ENCODE data around the gene SHB.

Gene SHB

DNA sequence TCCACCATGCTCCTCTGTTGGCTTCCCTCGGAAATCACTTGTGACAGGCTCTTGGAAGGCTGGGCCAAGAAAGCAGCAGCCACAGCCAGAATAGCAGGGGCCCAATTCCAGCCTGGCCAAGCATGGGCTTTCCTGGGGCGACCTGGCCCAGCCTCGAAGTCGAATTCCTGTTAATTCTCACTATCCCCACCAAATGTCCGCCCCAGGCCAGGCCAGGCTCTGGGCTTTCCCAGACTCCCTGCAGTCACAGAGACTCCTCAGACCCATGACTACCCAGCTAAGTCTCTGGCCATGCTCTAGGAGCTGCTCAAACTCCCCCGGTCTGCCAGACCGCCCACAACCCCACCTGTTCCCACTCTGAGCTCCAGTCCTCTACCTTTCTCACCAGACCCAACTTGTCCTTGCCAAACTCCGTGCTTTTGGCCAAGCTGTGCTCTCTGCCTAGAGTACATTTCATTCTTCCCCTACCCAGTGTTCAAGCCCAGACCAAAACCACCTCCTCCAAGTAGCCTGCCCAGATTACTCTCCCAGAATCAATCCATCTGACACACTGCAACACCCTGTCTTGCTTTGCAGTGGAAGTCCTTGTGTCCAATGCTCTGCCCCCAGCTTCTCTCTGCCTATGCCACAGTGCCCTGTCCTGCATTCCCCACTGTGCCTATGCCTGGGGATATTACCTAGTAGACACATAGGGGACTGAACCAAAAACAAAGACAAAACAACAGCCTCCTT, 26.2 kb downstream of the SHB start:
- Histone ChIP-seq H3K36me3 (ENCODE audit: control insufficient read depth, insufficient read depth, low read length) (no peaks in the 10 kb centered on the region), H3K27me3 (ENCODE audit: control insufficient read depth, insufficient read depth, low read length) (no peaks in the 10 kb centered on the region), H3K4me3 (ENCODE audit: low read length) (no peak overlapping the region), H3K27ac (ENCODE audit: low read depth, low read length) (no peak overlapping the region), H3K4me1 (ENCODE audit: control insufficient read depth, insufficient read depth, low read length) (peaks cover 29% of the 10 kb centered on the region), H3K9ac (ENCODE audit: low read length) (no peak overlapping the region)

GRCh38 chr9:38041564-38042243, 27.3 kb downstream of the SHB start:
- H3K27ac ChIP-seq (ENCODE audit: low read depth, low read length), result no peak overlapping the region
- H3K36me3 ChIP-seq (ENCODE audit: control insufficient read depth, insufficient read depth, low read length), result no peaks in the 10 kb centered on the region
- H3K4me1 ChIP-seq (ENCODE audit: control insufficient read depth, insufficient read depth, low read length), result peaks cover 20% of the 10 kb centered on the region
- no peak overlapping the region for H3K4me3 ChIP-seq (ENCODE audit: low read length)
- H3K27me3 ChIP-seq (ENCODE audit: control insufficient read depth, insufficient read depth, low read length), result no peaks in the 10 kb centered on the region
- no peak overlapping the region for H3K9ac ChIP-seq (ENCODE audit: low read length)

GRCh38 chr9:38039907-38040682, 28.9 kb downstream of the SHB start:
- Histone ChIP-seq H3K27ac (ENCODE audit: low read depth, low read length) (no peak overlapping the region), H3K4me3 (ENCODE audit: low read length) (no peak overlapping the region), H3K36me3 (ENCODE audit: control insufficient read depth, insufficient read depth, low read length) (no peaks in the 10 kb centered on the region), H3K4me1 (ENCODE audit: control insufficient read depth, insufficient read depth, low read length) (peaks cover 20% of the 10 kb centered on the region), H3K9ac (ENCODE audit: low read length) (no peak overlapping the region), H3K27me3 (ENCODE audit: control insufficient read depth, insufficient read depth, low read length) (no peaks in the 10 kb centered on the region)

DNA sequence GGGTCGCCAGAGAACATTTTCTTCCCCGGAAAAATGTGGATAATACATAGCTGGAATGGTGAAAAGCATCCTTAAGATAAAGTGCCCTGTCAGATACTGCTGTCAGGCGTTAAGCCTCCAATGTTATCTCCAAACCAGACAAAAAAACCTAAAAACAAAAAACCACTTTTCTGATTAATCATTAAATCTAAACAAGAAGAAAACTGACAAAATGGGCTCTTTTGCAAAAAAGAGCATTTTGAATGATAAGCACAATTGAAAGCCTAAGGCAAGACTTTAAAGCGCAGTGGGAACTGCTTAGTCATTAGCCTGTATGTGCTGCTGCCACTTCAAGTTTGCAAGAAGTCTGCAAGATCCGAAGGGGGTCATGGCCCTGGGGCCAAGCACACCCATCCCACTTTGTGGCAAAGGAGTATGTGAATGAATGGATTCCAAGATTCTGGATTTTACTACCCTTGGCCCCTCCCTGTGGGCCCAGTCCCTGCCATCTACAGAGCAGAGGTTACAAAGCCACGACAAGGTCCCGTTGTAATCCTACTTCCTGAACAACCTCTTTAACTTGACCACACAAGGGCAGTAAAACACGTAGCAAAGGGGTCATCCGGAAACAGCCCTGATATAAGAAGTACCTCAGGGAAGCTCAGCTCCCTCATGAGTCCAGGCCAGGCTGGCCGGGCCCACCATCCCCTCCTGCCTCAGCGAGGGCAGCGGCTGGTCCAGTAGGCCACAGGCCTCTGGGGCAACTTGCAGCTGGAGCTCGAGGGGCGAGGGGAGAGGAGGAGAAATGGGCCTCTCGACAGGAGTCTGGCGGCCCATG, 29.7 kb downstream of the SHB start:
- Histone ChIP-seq H3K27me3 (ENCODE audit: control insufficient read depth, insufficient read depth, low read length) (no peaks in the 10 kb centered on the region), H3K36me3 (ENCODE audit: control insufficient read depth, insufficient read depth, low read length) (no peaks in the 10 kb centered on the region), H3K27ac (ENCODE audit: low read depth, low read length) (no peak overlapping the region), H3K9ac (ENCODE audit: low read length) (no peak overlapping the region), H3K4me1 (ENCODE audit: control insufficient read depth, insufficient read depth, low read length) (peaks cover 19% of the 10 kb centered on the region), H3K4me3 (ENCODE audit: low read length) (no peak overlapping the region)

DNA sequence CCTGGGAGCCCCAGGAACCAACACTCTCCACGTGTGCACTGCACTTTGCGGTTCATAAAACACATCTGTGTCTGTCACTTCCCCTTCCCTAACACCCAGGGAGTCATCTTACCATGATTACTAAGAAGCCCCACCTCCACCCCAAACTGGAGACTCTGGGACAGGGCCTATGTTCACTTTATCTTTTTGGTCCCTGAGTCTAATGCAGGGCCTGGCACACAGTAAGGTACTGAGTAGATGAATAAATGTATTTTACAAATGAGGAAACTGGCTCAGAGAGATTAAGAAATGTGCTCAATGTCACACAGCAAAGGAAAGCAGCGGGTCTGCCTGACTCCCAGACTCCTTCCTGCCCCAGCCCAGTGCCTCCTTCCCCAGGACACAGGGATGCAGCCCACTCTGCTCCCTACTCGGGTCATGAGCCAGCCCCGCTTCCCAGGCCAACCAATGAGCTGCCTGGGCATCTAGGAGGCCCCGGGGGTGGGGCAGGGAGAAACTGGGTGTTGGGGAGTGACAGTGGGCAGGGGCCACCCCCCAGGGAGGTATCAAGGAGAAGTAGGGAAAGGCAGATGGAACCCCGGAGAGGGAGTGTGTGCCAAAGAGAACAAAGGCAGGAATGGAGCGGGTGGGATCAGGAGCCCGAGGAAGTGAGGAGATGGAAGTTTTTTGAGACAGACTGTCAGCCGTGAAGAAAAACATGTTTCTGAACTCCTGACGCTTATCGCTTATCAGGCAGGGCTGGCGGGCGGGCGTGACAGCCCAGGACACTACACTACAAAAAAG, 30.5 kb downstream of the SHB start:
- H3K4me1 ChIP-seq (ENCODE audit: control insufficient read depth, insufficient read depth, low read length), result peaks cover 12% of the 10 kb centered on the region
- no peak overlapping the region for H3K4me3 ChIP-seq (ENCODE audit: low read length)
- H3K27ac ChIP-seq (ENCODE audit: low read depth, low read length), result no peak overlapping the region
- no peaks in the 10 kb centered on the region for H3K27me3 ChIP-seq (ENCODE audit: control insufficient read depth, insufficient read depth, low read length)
- H3K9ac ChIP-seq (ENCODE audit: low read length), result no peak overlapping the region
- no peaks in the 10 kb centered on the region for H3K36me3 ChIP-seq (ENCODE audit: control insufficient read depth, insufficient read depth, low read length)

DNA sequence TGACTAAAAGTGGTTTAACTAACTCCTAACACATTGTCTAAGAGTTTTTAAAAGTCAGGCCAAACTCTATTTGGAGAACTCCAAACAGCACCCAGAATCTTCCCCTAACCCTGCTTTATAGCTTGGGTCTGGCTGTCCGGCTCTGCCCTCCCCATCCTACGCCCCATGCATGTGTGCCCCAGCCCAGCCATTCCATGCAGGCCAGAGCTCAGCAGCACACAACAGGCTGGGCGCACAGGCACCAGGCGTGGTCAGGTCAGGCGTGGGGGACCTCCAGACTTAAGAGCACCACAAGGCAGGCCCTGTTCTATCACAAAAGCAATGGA, 31.1 kb downstream of the SHB start:
- H3K4me3 ChIP-seq (ENCODE audit: low read length), result no peak overlapping the region
- H3K27me3 ChIP-seq (ENCODE audit: control insufficient read depth, insufficient read depth, low read length), result no peaks in the 10 kb centered on the region
- no peaks in the 10 kb centered on the region for H3K36me3 ChIP-seq (ENCODE audit: control insufficient read depth, insufficient read depth, low read length)
- H3K4me1 ChIP-seq (ENCODE audit: control insufficient read depth, insufficient read depth, low read length), result peaks cover 11% of the 10 kb centered on the region
- no peak overlapping the region for H3K27ac ChIP-seq (ENCODE audit: low read depth, low read length)
- no peak overlapping the region for H3K9ac ChIP-seq (ENCODE audit: low read length)

- H3K9ac ChIP-seq (ENCODE audit: low read length), result no peak overlapping the region
- peaks cover 19% of the 10 kb centered on the region for H3K4me1 ChIP-seq (ENCODE audit: control insufficient read depth, insufficient read depth, low read length)
- no peak overlapping the region for H3K4me3 ChIP-seq (ENCODE audit: low read length)
- H3K36me3 ChIP-seq (ENCODE audit: control insufficient read depth, insufficient read depth, low read length), result no peaks in the 10 kb centered on the region
- no peak overlapping the region for H3K27ac ChIP-seq (ENCODE audit: low read depth, low read length)
- no peaks in the 10 kb centered on the region for H3K27me3 ChIP-seq (ENCODE audit: control insufficient read depth, insufficient read depth, low read length)
Observed at GRCh38 chr9:38036359-38037084, 32.5 kb downstream of the SHB start.

DNA sequence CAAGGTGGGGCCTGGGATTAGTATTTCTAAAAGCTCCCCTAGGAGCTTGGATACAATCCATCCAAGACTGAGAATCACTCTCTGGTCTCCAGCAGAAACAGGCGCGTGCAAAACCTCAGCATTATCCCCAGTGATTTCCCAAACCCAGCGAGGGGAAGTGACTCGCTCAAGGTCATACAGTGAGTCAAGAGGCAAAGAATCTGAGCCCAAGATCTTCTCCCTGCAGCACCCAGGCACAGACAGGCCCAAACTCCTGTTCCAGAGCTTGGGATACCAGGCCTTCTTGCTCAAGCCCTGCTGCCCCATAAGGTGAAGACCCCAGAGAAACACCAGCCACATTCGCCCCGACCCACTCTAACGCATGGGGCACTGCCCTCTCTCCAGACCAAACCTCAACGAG, 33.2 kb downstream of the SHB start:
- Histone ChIP-seq H3K27me3 (ENCODE audit: control insufficient read depth, insufficient read depth, low read length) (no peaks in the 10 kb centered on the region), H3K4me3 (ENCODE audit: low read length) (no peak overlapping the region), H3K9ac (ENCODE audit: low read length) (no peak overlapping the region), H3K36me3 (ENCODE audit: control insufficient read depth, insufficient read depth, low read length) (no peaks in the 10 kb centered on the region), H3K27ac (ENCODE audit: low read depth, low read length) (no peak overlapping the region), H3K4me1 (ENCODE audit: control insufficient read depth, insufficient read depth, low read length) (peaks cover 23% of the 10 kb centered on the region)

DNA sequence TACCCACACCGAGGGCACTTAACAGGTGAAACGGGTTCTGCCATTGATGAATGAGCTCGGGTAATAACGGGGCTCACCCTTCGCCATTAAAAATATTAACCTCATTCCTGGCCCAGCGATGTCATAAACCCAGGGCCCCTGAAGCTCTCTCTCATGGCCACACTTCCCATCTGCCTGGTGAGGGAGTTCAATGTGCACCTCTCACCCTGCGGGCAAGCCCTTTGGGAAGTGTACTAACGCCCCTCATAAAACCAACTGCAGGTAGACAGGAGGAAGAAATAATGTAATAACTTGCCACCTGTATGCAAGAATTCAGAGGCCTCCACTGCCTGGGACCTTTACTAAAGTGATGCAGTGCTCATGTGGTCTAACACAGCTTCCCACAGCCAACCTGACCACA, 35.1 kb downstream of the SHB start:
- Histone ChIP-seq H3K36me3 (ENCODE audit: control insufficient read depth, insufficient read depth, low read length) (no peaks in the 10 kb centered on the region), H3K4me1 (ENCODE audit: control insufficient read depth, insufficient read depth, low read length) (peaks cover 23% of the 10 kb centered on the region), H3K27ac (ENCODE audit: low read depth, low read length) (no peak overlapping the region), H3K9ac (ENCODE audit: low read length) (no peak overlapping the region), H3K4me3 (ENCODE audit: low read length) (no peak overlapping the region), H3K27me3 (ENCODE audit: control insufficient read depth, insufficient read depth, low read length) (no peaks in the 10 kb centered on the region)

DNA sequence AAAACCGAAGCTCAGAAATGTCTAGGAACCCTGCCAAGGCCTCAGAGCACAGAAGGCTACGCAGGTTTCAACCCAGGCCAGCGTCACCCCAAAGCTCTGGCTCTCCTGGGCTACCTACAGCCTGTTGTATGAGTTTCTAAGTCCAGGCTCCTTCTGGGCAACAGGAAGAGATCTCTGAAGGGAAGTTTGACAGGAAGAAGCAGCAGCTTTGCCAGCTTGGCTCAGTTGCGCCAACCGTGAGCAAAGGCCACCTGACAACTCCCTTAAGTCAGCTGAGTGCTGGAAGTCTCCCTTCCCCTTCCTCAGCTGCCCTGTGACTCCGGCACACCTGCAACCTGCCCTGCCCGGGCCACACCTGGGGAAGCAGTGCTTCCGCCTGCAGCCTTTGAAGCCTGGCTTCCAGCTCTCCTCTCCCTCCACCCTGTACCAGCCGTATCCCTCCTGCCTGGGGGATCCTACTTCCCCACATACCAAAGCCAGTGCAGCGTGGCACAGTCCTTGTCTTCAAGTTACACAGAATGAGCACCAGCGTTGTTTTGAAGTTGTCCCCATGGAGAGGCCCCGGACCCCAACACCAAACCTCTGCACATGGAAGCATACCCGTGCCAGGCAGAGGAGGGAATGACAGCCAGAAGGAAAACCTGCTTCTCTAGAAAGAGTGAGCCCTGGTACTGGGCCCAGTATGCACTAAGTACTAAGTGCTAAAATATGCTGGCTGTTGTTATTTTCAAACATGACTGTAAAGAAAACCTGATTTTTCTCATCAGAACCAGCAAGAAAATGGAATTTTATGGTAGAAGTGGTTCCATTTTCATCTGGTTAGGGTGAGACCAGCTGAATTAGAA, 36.5 kb downstream of the SHB start:
- Histone ChIP-seq H3K4me3 (ENCODE audit: low read length) (no peak overlapping the region), H3K27me3 (ENCODE audit: control insufficient read depth, insufficient read depth, low read length) (no peaks in the 10 kb centered on the region), H3K9ac (ENCODE audit: low read length) (no peak overlapping the region), H3K4me1 (ENCODE audit: control insufficient read depth, insufficient read depth, low read length) (peaks cover 20% of the 10 kb centered on the region), H3K36me3 (ENCODE audit: control insufficient read depth, insufficient read depth, low read length) (no peaks in the 10 kb centered on the region), H3K27ac (ENCODE audit: low read depth, low read length) (peak overlapping the region; percentile 80)
